Measurements from ENCODE around the gene SPDL1.
A peak's percentile ranks its signal among the peaks of the same experiment; 100 is the strongest.

SPDL1 gene

GRCh38 chr5:169627551-169627950 lies 44.0 kb downstream of the SPDL1 start:
- no peak overlapping the region for H3K4me3 ChIP-seq (ENCODE audit: low read depth, low read length)

DNA sequence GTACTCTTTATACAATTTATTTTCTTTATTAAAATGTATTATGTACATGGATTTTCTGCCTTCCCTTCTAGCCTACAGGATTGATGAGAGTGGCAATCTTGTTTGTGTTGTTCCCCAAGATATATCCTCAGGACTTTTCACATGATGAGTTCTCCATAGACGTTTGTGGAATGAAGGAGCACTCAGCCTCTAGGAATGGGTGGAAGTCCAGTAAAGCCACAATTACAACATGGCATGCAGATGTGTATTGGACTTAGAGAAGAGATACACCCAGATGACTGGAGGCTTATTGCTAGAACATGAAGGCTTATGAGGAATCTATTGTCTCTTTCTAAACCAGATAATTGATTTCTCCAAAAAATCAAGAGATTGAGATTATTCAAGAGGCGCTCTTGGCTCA lies 45.3 kb downstream of the SPDL1 start:
- H3K4me3 ChIP-seq (ENCODE audit: low read depth, low read length) = no peak overlapping the region

DNA sequence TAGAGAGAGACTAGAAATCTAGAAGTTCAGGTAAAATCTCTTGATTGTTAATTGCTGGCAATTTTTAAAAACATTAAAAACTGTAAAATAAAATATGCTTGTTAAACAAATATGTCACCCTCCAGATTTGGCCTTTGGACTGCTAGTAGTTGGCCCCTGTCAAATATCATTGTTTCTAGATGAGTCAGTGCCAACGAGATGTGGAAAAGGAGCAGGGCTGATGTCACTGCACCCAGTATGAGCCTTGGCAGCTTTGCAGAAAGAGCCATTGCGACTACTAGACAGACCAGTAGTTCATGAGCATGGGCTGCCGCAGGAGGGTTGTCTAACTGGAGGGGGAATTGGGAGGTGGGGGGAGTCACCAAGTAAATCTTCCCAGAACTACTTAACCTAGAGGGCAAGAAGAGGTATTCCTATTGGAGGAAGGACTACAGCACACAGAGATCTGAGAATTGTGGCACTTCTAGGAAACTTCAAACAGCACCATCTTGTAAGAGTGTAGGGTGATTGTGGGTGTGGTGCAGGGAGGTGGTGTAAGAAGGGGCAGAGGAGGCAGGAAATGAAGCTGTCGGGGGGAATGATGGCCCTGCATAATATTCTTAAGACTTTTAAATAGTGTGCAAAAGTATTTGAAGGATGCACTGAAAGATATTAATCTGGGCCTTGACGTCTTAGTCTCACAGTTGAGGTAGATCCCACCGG lies 46.4 kb downstream of the SPDL1 start:
- H3K4me3 ChIP-seq (ENCODE audit: low read depth, low read length) = no peak overlapping the region

DNA sequence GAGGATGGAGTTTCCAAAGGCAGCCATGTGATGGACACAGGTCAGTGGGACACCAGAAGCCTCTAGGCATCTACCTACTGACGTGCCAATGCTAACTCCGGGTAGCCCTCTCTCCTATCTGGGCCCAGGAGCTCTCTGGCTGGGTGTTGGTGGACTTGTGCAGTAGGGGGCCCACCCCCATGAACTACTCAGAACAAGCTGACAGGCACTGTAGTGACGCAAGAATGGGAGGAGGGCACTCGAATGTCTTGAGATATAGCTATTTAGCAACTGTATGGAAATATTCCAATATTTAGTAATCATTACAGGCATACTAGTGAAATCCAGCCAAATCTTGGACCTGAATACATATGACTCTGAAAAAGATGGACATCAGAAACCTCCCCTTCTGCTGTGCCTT lies 47.8 kb downstream of the SPDL1 start:
- no peak overlapping the region for H3K4me3 ChIP-seq (ENCODE audit: low read depth, low read length)

DNA sequence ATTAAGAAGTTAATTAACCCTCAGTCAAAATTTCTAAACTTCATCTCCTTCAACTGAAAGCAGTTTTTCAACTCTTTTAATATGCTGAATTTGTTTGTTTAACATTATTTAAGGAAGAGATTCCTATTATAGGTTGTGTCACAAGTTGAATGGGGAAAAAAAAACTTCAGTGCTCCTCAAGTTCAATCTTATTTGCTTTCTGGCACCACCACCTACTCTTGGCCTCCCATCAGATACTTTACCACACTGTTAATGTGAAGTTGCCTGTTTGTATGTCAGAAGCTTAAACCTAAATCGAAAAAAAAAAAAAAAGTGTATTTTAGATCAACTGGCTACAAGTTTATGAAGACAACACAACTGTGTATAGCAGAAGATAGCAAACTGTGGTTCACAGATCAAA lies 49.4 kb downstream of the SPDL1 start:
- H3K4me3 ChIP-seq (ENCODE audit: low read depth, low read length) = no peak overlapping the region

- no peak overlapping the region for H3K4me3 ChIP-seq (ENCODE audit: low read depth, low read length)
Observed at GRCh38 chr5:169634606-169635005, 51.0 kb downstream of the SPDL1 start.

DNA sequence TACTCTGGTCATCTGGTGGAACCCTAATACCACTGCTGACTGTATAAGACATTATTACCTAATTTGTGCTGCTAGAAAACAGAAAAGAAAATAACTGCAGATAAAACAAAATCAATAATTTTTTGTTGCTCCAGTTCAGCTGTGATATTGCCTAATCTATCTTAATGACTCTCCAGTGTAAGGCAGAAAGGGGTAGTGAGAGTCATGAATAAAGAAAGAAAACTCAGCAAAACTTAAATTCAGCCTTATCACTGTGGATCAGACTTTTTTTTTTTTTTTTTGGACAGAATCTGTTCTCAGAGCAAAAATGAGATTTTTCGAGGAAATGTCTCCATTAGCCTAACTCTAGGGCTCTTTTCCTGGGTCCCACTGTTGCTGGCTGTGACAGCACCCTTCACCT lies 52.4 kb downstream of the SPDL1 start:
- H3K4me3 ChIP-seq (ENCODE audit: low read depth, low read length) = no peak overlapping the region

DNA sequence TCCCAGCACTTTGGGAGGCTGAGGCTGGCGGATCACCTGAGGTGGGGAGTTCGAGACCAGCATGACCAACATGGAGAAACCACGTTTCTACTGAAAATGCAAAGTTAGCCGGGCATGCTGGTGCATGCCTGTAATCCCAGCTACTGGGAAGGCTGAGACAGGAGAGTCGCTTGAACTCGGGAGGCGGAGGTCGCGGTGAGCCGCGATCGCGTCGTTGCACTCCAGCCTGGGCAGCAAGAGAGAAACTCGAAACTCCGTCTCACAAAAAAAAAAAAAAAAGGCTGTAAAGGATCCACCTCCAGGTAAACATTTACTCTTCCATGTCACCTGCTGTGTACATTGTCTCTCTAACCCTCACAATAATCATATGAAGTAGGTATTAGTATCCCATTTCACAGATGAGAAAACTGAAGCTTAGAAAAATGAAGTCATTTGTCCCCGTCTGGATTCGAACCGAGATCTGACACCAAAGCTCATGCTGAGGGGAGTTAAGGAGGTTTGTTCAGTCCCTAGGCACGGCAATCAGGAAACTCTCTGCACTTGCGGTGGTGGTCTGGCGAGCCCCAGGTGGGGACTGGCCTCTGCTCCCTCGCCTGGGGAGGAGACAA lies 53.0 kb downstream of the SPDL1 start:
- peak overlapping the region; percentile 60 for H3K4me3 ChIP-seq (ENCODE audit: low read depth, low read length)

DNA sequence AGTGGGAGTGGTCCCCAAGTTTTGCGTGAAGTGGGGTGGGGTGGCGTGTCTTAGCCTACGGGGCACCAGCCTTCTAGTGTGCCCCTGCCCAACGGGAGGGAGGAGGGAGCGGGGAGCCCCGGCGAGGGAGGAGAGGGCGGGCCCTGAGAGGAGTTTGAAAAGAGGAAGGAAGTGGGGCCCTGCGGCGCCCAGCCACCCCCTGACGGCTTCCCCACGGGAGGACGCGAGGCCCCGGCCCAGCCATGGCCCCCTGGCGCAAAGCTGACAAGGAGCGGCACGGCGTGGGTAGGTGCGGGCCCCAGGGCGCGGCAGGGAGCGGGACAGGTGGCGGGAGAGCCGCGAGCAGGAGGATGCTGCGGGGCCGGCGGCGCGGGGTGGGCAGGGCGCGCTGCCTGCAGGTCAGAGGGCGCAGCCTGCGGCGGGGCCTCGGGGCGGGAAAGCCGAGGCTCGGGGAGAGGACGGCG lies 53.5 kb downstream of the SPDL1 start, which contains the start of gene DOCK2:
Gene DOCK2 (plus strand): TSS at position 191 of the 464 bp plus-strand sequence. CDS start 52 bp downstream, at position 243.
- H3K4me3 ChIP-seq (ENCODE audit: low read depth, low read length) = peak within 1 kb of the TSS; percentile 60

DNA sequence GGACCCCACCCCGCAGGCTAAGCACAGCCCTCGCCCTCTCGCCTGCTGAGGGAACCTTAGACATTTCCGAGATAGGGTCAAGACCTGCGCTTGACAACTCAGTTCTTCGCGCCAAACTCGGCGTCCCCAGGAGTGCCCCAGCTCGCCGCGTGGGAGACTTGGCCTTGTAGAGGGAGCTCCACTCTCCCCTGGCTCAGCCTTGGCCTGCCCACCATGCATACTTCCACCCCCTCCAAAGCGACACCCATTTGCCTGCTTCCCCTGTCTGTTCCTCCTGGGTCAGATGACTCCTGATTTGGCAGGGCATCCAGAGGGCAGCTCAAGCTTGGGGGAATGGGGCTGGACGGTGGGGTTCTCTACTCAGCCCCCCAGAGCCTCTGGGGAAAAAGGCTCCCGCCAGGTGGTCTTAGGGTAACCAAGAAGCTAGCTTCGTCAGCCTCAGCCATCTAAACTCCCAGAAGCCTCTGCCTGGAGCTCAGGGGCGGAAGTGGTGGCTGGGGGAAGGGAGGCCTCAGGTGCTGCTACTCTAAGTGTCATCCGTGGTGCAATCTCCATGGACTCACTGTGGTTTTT lies 54.1 kb downstream of the SPDL1 start:
- H3K4me3 ChIP-seq (ENCODE audit: low read depth, low read length) = peak overlapping the region; percentile 60

GRCh38 chr5:169641253-169641652 lies 57.7 kb downstream of the SPDL1 start:
- no peak overlapping the region for H3K4me3 ChIP-seq (ENCODE audit: low read depth, low read length)

DNA sequence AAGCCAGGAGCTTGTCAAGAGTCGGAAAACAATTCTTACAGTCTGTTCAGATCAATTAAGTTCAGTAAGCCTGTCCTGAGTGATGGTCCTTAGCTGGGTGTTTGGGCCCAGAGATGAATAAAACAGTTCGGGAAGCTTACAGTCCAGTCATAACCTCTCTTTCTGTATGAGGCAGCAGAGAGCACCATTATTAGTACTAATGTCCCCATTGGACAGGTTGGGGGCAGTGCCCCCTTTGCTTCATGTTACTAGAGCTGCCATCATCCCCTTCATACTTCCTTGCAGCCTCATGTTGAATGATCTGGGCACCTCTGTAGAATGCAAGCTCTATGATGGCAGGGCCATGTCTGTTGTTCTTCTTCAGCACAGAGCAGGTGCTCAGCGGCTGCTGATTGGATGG lies 63.3 kb downstream of the SPDL1 start:
- H3K4me3 ChIP-seq (ENCODE audit: low read depth, low read length) = no peak overlapping the region

DNA sequence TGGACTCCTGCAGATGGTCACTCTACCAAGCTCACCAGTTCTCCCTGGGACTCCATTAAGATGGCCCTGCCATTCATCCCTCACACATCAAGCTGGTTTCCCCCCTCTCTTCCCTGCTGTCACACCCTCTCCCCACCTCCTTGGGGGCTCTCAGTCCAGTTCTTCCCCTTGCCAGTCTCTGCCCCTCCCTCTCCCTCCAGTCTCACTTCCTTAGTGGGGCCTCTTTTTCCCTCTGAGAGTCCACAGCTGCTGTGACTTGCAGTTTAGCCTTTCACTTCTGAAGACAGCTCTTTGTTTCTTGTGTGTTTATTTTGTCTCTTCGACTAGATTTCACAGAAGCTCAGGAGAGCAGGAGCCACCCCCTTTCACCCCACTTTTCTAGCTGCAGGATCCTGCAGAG lies 64.0 kb downstream of the SPDL1 start:
- no peak overlapping the region for H3K4me3 ChIP-seq (ENCODE audit: low read depth, low read length)

DNA sequence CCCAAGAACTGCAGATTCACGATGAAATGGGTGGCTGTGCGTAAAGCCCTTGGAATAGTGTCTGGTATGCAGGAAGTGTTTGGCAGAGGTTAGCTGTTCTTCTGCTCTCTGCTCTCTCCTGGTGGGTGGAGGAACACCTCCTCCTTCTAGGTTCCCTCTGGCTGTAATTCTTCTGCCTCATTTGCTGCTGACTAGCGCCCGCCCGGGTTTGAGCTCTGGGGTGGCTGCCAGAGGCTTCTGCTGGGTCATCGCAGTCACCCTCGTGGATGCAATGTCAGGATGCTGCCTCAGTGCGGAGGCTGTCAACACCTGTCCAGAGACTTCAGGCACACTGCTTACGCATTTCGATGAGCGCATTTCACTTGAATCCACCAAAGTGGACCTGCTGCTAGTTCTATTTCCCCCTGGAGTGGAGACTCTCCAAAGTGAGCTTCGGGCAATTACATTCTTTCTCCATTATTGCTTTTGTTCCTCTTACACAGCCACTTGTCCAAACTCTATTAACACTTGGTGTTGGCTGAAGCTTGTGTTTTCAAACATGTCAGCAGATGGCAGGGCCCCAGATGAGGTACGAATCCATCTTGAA lies 65.2 kb downstream of the SPDL1 start:
- no peak overlapping the region for H3K4me3 ChIP-seq (ENCODE audit: low read depth, low read length)

- H3K4me3 ChIP-seq (ENCODE audit: low read depth, low read length) = no peak overlapping the region
Observed at GRCh38 chr5:169649486-169649885, 65.9 kb downstream of the SPDL1 start.

- H3K4me3 ChIP-seq (ENCODE audit: low read depth, low read length) = no peak overlapping the region
Observed at GRCh38 chr5:169650701-169651331, 67.2 kb downstream of the SPDL1 start.

DNA sequence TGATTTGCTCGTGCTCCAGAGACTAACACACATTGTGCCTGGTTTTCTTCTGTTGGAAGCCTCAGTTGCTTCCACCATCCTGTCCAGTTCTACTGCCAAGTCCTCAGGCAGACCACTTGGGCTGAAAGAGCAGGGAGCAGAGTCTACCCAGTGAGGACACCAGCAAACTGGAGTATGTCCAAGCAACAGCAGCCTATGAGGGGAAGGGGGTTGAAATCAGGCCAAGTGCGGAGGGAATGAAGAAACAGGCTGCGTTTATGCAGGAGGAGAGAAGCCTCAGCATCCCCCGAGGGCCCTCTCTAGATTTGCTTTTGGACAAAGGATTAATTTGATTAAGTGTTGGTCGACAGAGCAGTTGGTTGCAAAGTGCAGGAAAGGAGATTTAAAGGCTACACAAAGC lies 68.0 kb downstream of the SPDL1 start:
- H3K4me3 ChIP-seq (ENCODE audit: low read depth, low read length) = no peak overlapping the region

DNA sequence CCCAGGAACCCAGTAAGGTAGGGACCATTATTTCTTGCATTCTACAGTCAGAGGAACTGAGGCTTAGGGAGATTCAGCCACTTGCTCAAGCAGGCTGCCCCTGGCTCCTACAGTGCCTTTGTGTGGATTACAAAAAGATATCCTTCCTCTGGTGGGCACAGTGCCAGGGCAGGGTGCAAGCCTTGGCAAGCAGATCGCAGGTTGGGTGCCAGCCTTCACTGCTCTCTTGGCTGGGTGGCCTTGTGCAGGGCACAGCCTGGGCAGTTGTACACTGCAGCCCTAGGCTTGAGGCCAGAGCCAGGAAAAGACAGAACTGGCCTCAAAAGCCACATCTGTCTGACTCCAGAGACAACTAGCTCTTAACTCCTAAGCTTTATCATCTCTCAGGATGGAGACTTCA lies 68.5 kb downstream of the SPDL1 start:
- H3K4me3 ChIP-seq (ENCODE audit: low read depth, low read length) = no peak overlapping the region

DNA sequence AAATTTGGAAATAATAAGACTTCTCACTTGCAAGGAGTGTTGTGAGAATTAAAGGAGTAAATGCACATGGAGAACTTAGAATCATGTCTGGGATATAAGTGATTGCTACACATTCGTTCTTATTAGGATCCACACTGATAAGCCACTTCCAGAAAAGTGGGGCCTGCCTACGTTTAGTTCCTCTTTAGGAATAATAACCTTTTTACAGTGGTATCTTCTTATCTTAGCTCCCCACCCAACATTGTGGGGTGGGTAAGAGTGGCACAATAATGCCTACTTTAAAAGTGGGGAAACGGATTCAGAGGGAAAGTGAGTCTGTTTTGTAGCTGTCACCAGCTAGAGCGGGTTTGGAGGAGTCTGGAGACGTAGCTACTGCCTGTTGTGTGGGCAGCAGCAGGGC lies 69.5 kb downstream of the SPDL1 start:
- H3K4me3 ChIP-seq (ENCODE audit: low read depth, low read length) = no peak overlapping the region
